OCI-M2 (cell line): ENCODE data around the gene TBC1D32.
"Not testable (repeated sequence)": the region's sequence is repeated elsewhere in the genome, so short reads cannot be mapped to it uniquely, and the experiment has no call there.

Source experiments
- DNase-seq: peaks from one replicate; lab custom pipeline; 2025; ENCODE audit not compliant: unreplicated experiment; lab: John Stamatoyannopoulos, UW

TBC1D32 gene

GRCh38 chr6:121143476-121143875 lies 190.8 kb downstream of the TBC1D32 start:
- no peak for DNase-seq

- DNase-seq = no peak
These were observed 192.2 kb downstream of the TBC1D32 start for GRCh38 chr6:121142093-121142492.

GRCh38 chr6:121135425-121135824 lies 198.9 kb downstream of the TBC1D32 start:
- DNase-seq = no peak

- DNase-seq = no peak
These were observed 199.4 kb downstream of the TBC1D32 start for GRCh38 chr6:121134922-121135321.

- DNase-seq = no peak
These were observed 209.7 kb downstream of the TBC1D32 start for GRCh38 chr6:121124600-121124999.

- DNase-seq = no peak
These were observed 221.9 kb downstream of the TBC1D32 start for GRCh38 chr6:121112356-121112755.

- DNase-seq = no peak
These were observed 223.5 kb downstream of the TBC1D32 start for GRCh38 chr6:121110733-121111132.

- no peak for DNase-seq
These were observed 227.3 kb downstream of the TBC1D32 start for GRCh38 chr6:121106962-121107361.

GRCh38 chr6:121105461-121105860 lies 228.8 kb downstream of the TBC1D32 start:
- DNase-seq = no peak

- DNase-seq = no peak
These were observed 240.4 kb downstream of the TBC1D32 start for GRCh38 chr6:121093928-121094327.

GRCh38 chr6:121090492-121090891 lies 243.8 kb downstream of the TBC1D32 start:
- no peak for DNase-seq

GRCh38 chr6:121086876-121087275 lies 247.4 kb downstream of the TBC1D32 start:
- no peak for DNase-seq

GRCh38 chr6:121076119-121076518 lies 258.2 kb downstream of the TBC1D32 start:
- no peak for DNase-seq

GRCh38 chr6:121068749-121069148 lies 265.5 kb downstream of the TBC1D32 start:
- DNase-seq = not testable (repeated sequence)

GRCh38 chr6:121067381-121067780 lies 266.9 kb downstream of the TBC1D32 start:
- no peak for DNase-seq

- no peak for DNase-seq
These were observed 269.9 kb downstream of the TBC1D32 start for GRCh38 chr6:121064345-121064744.

- peak; percentile 43 for DNase-seq
These were observed 278.6 kb downstream of the TBC1D32 start for GRCh38 chr6:121055572-121056163.

GRCh38 chr6:121048593-121048992 lies 285.7 kb downstream of the TBC1D32 start:
- DNase-seq = not testable (repeated sequence)

GRCh38 chr6:121044905-121045304 lies 289.4 kb downstream of the TBC1D32 start:
- DNase-seq = not testable (repeated sequence)

GRCh38 chr6:121043706-121044105 lies 290.6 kb downstream of the TBC1D32 start:
- not testable (repeated sequence) for DNase-seq

GRCh38 chr6:121043211-121043610 lies 291.1 kb downstream of the TBC1D32 start:
- DNase-seq = not testable (repeated sequence)

- no peak for DNase-seq
These were observed 291.5 kb downstream of the TBC1D32 start for GRCh38 chr6:121042766-121043165.

- no peak for DNase-seq
These were observed 293.4 kb downstream of the TBC1D32 start for GRCh38 chr6:121040831-121041230.
